NCI-H2196 treated with DMSO at 0.1 percent for 48 hours (cell line): ENCODE measurements around the gene MROH7.
"Not testable (repeated sequence)": the region's sequence is repeated elsewhere in the genome, so short reads cannot be mapped to it uniquely, and the experiment has no call there.

ENCODE experiments used
- DNase-seq: peaks from one replicate; lab custom pipeline; 2025; ENCODE audit not compliant: unreplicated experiment; lab: John Stamatoyannopoulos, UW

The MROH7 gene

GRCh38 chr1:54609301-54609921 is 32.2 kb upstream of the MROH7 start:
- no peak for DNase-seq

- no peak for DNase-seq
These were observed 31.5 kb upstream of the MROH7 start for GRCh38 chr1:54610048-54610447.

GRCh38 chr1:54610601-54611580 is 30.7 kb upstream of the MROH7 start:
- DNase-seq: no peak

GRCh38 chr1:54611621-54612020 is 30.0 kb upstream of the MROH7 start:
- no peak for DNase-seq

GRCh38 chr1:54614024-54614423 is 27.6 kb upstream of the MROH7 start:
- DNase-seq: no peak

- no peak for DNase-seq
These were observed 27.0 kb upstream of the MROH7 start for GRCh38 chr1:54614563-54614962.

- DNase-seq: no peak
These were observed 25.9 kb upstream of the MROH7 start for GRCh38 chr1:54615531-54616279.

- DNase-seq: no peak
These were observed 21.8 kb upstream of the MROH7 start for GRCh38 chr1:54619749-54620148.

GRCh38 chr1:54623216-54624007 is 18.2 kb upstream of the MROH7 start, which contains the start of gene FAM151A:
Gene FAM151A (minus strand): TSS chr1:54623525. CDS start chr1:54623395, 130 bp downstream.
- DNase-seq: no peak

GRCh38 chr1:54624466-54625464 is 16.8 kb upstream of the MROH7 start:
- DNase-seq: no peak

- DNase-seq: no peak
These were observed 14.4 kb upstream of the MROH7 start for GRCh38 chr1:54627196-54627595.

GRCh38 chr1:54635804-54636203 is 5.8 kb upstream of the MROH7 start:
- DNase-seq: not testable (repeated sequence)

GRCh38 chr1:54636461-54637446 is 4.8 kb upstream of the MROH7 start:
- not testable (repeated sequence) for DNase-seq

GRCh38 chr1:54640361-54640760 is 1.2 kb upstream of the MROH7 start:
- no peak for DNase-seq

GRCh38 chr1:54643736-54644135 is 2.1 kb downstream of the MROH7 start:
- DNase-seq: no peak

- no peak for DNase-seq
These were observed 4.5 kb downstream of the MROH7 start for GRCh38 chr1:54645806-54646676.
